Thyroid gland (tissue), 4 donors: ENCODE measurements around the gene PRAMEF7.
"Not testable (repeated sequence)": the region's sequence is repeated elsewhere in the genome, so short reads cannot be mapped to it uniquely, and the experiment has no call there.

Experiments
- POLR2A ChIP-seq, 2 donors: fragments of 450-650 bp; IDR thresholded peaks; one replicate each; pipeline ENCODE4 v1.6.1; 2017; ENCODE audit warnings: antibody characterized with exemption in 2 of 2, mild to moderate bottlenecking in 2 of 2, moderate library complexity in 1 of 2
- TF ChIP-seq, protein P1 (sequence below), 6 experiments: fragments of 200-600 bp in 3 of 6; fragments of 450-650 bp in 3 of 6; sonication (generic) in 3 of 6; IDR thresholded peaks; one replicate each; pipeline ENCODE4 v1.5.1; 2016 to 2019; ENCODE audit warnings: antibody characterized with exemption in 6 of 6, mild to moderate bottlenecking in 2 of 6, inconsistent platforms in 1 of 6, moderate library complexity in 1 of 6

DNA sequence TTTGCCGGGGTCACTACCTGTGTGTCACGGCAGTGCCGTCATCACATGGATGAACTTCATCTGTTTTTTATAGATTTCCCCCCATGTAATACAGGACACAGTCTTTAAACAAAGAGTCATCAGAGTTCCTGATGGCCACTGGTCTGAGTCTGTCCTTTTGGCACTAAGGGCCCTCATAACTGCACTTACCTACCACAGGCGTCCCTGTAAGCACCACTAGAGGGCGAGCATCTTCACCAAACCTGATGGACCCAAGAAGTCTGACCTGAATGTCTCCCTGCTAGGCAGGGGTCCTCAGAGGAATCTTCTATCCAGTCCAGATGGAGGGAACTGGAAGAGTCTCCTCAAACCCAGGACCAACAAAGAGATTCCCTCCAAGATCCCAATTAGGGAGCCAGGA, 8.0 kb downstream of the PRAMEF7 start:
- not testable (repeated sequence) for TF ChIP-seq POLR2A (IDR thresholded peaks at IDR 0.05)
- TF ChIP-seq, protein P1, sequence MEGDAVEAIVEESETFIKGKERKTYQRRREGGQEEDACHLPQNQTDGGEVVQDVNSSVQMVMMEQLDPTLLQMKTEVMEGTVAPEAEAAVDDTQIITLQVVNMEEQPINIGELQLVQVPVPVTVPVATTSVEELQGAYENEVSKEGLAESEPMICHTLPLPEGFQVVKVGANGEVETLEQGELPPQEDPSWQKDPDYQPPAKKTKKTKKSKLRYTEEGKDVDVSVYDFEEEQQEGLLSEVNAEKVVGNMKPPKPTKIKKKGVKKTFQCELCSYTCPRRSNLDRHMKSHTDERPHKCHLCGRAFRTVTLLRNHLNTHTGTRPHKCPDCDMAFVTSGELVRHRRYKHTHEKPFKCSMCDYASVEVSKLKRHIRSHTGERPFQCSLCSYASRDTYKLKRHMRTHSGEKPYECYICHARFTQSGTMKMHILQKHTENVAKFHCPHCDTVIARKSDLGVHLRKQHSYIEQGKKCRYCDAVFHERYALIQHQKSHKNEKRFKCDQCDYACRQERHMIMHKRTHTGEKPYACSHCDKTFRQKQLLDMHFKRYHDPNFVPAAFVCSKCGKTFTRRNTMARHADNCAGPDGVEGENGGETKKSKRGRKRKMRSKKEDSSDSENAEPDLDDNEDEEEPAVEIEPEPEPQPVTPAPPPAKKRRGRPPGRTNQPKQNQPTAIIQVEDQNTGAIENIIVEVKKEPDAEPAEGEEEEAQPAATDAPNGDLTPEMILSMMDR (IDR thresholded peaks at IDR 0.05) = not testable (repeated sequence)
